Measurements from ENCODE around the gene EDARADD.

Gene EDARADD

DNA sequence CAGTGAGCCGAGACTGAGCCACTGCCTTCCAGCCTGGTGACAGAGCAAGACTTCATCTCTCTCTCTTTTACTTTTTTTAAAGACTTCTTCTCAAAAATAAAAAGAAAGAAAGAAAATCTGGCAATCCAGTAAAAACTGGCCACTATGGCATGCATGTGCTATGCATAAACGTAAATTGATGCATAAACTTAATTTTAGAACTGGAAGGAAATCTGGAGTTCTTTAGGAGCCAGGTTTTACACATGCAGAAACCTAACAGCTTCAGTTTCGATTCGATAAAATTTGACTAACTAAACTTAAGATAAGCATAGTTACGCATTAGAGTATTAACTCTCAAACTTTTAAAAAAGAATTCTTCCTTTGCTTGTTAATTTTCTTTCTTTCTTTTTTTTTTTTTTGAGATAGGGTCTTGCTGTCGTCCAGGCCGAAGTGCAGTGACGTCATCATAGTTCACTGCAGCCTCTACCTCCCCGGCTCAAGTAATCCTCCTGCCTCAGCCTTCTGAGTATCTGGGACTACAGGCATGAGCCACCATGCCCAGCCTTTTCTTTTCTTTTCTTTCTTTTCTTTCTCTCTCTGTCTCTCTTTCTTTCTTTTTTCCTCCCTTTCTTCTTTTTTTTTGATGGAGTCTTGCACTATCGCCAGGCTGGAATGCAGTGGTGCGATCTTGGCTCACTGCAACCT lies 117.8 kb downstream of the EDARADD start:
- no peak for DNase-seq (ENCODE audit: low read depth in 1 of 2, low spot score in 1 of 2)

DNA sequence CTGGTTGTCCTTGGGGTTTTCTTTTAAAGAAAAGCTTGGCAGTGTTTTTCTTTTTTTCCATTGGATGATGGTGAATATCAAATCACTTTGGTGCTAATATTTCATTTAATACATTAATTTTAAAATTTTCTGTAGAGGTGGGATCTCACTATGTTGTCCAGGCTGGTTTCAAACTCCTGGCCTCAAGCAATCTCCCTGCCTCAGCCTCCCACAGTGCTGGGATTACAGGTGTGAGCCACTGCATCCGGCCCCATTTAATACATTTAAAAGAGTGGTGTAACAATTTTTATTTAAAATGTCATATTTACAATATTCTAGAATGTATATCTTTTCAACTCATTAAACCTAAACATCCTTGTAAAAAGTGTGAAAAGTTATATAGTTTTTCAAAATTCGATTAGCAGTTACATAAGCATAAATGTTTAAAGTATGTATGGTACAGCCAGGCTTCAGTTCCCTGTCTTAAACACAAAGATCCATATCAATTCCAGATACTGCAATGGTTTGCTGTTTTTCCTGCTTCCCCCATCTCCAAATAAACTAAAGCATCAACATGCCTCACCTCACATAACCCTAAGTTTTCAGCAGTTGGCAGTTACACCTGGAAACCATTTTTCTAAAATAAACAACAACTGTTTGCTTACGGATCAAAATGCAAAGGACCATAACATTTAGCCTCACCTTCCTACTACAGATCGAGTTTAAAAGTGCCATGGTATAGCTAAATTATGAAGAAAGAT lies 120.8 kb downstream of the EDARADD start:
- no peak for DNase-seq (ENCODE audit: low read depth in 1 of 2, low spot score in 1 of 2)

DNA sequence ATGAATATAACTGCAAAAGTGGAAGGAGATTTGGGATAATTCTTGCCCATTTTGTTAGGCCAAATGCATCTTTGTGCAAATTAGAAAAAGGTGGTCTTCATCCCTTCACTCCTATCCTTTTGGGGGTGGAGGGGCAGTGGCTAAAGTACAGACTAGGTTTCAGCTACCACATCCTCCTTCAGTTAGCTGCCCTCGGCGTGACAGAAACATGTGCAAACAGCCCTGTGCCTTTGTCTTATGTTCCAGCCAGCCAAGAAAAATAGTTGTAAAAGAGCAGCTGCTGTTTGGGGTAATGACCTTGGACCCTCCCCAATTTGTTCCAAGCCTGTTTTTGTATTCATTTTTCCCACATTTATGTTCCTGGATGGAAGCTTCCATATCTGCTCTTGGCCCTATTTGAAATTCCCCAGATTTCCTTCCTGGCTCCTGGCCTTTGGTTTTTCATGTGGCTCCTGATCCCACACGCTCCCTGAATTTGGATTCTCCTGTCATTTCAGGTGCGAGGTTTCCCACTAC lies 121.4 kb downstream of the EDARADD start:
- DNase-seq (ENCODE audit: low read depth in 1 of 2, low spot score in 1 of 2), result no peak

DNA sequence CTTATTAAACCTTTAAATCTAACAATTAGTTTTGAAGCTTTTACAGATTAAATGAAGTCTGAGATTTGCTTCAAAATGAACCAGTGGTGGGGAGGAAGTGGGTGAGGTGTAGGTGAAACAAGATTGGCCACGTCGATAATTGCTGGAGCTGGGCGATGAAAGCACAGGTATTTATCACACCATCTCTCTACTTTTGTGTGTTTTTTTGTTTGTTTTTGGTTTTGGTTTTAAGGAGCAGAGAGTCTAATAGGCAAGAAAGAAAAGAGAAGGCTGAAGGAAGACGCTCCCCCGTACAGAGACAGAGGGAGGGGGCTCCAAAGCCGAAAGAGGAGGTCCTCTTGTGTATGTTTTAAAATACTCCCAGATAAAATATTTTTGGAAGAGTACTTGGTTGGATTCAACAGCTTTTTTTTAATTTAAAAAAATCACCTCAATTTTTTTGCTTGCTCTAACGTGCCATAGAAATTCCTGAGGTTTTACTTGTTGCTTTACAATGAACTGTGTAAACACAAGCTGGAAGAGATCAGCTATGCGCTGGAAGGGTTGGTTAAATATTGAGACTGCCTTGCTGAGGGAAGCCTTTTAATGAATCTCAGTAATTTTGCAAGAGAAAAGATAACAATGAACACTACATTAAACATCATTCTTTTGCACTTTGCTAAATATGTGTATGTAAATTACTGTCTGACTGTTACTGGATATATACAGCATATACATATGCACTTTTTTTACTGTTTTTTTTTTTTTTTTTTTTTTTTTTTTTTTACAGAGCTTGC lies 123.0 kb downstream of the EDARADD start:
- DNase-seq (ENCODE audit: low read depth in 1 of 2, low spot score in 1 of 2), result no peak

DNA sequence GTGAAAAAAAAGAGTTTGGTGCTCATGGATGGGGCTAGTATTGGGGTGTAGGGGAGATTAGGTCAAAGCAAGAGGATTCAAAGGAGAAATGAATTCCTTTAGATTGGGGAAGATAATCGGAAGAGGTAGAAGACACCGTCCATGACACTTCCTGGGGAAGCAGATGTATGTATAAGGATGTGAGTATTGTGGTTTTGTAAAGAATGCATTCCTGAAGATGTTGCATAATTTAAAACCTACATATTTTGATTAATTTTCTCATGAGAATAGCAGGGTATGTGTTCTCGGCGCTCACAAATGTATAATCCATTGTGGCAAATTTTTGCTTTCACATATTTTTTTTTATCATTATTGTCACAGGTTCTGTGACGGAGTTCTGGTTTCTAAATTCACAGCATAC lies 124.2 kb downstream of the EDARADD start:
- no peak for DNase-seq (ENCODE audit: low read depth in 1 of 2, low spot score in 1 of 2)

DNA sequence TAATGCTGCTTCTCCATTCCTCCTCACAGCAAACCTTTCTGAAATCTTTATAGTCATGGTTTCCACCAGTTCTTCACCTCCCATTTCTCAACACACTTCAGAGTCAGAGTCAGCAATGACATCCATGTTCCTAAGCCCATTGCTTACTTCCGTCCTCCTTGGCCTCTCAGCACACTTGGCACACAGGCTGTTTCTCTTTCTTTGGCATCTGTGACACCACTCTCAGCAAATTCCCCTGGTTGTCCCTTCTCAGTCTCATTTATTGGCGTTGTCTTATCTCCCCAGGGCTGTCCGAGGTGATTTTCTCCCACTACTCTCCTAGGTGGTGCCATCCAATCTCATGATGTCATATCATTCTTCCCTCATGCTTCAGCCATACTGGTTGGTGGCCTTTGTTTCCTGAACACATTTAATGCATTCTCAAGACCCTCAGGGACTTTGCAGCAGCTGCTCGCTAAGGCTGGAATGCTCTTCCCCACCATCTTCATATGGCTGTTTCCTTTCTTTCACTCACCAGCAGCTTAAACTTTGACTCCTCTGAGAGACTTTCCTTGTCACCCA lies 126.4 kb downstream of the EDARADD start:
- no peak for DNase-seq (ENCODE audit: low read depth in 1 of 2, low spot score in 1 of 2)

DNA sequence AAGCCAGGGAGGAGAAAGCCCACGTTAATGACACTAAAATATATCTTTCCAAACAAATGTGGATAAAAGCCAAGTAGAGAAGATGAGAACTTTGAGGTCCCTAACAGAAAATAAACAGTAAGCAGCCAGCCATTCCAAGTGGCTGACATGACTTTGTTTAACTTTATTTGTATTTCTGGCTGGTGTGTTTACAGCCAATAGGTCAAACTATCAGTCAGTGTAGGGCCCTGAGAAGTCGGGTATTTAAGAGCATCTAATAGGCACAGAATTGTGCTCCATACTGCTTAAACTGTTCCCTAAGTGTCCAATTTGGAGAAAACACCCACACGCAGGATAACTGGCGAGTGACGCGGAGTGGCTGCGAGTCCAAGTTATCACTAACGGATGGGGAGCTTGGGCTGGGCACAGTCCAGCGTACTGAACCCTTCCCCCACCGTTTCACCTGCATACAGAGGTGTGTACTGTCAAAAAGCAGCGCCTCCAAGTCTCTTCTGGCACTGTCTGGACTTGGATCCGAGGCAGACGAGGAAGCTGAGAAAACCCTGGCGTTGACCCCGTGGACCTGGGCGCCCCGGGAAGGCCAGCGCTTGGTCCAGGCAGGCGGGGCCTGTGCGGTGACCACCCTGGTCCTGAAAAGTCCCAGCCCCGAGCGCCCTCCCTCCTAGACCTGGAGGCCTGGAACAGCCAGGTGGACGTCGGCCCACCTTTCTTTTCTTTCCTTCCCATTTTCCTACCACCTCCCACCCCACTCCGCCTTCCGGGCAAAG lies 129.0 kb downstream of the EDARADD start:
- no peak for DNase-seq (ENCODE audit: low read depth in 1 of 2, low spot score in 1 of 2)

DNA sequence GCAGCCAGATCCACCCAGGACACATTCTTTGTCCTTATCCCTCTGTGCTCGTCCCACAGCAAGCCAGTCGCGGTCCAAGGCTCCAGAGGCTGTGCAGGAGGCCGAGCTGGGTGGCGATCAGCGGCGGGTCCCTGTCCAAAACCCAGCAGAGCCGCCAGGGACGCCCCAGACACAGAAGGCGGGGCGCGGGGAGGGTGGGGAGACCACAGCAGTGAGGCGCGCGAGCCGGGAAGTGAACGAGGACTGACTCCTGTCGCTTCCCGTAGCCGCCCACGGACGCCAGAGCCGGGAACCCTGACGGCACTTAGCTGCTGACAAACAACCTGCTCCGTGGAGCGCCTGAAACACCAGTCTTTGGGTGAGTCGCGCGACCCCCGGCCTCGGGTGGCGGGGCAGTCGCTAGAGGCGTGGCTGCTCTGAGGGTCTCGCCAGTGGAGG lies 129.6 kb downstream of the EDARADD start, which contains the start of gene LGALS8:
TSS of gene LGALS8 (plus strand) at position 279 of the 438 bp plus-strand sequence. CDS start 2,089 bp downstream, outside the sequence.
- DNase-seq (ENCODE audit: low read depth in 1 of 2, low spot score in 1 of 2), result peak; percentile 68 to 81

DNA sequence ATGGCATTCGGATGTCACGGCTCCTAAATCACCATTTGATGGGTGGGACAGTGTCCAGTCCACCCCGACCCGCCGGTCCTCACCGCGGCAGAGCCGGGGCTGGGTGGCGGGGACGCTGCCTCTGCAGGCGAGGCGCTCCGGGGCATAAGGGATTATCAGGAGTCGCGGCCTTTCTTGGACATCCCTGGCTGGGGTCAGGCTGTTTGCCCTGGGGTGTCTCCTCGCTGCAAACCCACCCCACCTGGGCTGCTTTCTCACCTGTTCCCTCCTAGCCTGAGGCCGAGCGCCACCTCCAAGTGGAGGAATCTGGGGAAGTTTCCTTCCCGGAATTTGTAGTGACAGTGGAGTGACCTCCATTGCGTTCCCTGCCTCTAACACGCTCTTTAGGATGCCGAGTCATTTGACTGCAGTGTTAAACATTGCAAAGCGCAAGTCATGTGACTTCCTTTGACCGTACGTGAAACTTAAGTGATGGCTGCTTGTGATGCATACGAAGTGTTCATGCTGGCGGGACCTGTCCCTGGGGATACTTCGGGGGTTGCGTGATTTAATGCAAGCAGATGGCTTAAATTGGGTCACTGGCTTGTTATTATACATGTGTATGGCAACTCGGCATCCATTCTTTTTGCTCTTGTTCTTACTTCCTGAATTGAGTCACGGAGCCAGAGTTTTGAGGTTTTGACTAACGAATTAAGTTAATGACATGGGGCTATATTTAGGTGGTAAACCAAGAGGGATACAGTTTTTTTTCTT lies 130.2 kb downstream of the EDARADD start:
- DNase-seq (ENCODE audit: low read depth in 1 of 2, low spot score in 1 of 2), result peak; percentile 19 to 29

DNA sequence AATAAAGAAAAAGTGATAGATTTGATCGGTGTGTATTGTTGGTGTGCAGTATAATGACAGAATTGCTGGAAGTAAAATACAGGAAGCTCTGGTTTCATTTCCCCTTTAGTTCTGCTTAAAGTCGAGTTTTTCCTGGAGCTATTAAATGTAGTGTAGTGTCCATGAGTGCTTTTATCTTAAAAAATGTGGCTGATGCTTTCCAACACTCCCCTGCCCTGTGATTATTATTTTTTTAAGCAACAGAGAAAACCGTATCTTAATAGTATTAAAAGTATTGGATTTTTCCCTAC lies 130.8 kb downstream of the EDARADD start:
- DNase-seq (ENCODE audit: low read depth in 1 of 2, low spot score in 1 of 2), result no peak

DNA sequence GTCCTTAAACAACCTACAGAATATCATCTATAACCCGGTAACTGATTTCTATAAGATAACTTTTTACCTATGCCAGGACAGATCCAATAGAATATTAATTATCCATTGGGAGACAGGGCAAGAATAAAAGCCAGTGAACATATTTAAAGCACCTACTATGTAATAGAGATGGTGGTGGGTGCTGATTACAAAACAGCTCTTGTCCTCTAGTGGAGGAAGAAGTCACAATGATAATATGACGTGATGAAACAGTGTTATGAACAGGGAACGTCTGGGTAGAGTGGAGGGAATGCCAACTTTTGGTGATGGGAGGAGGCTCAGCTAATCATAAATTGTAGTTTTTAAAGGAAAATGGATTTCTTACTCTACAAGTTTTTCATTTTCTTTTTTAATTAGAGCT lies 132.0 kb downstream of the EDARADD start:
- no peak for DNase-seq (ENCODE audit: low read depth in 1 of 2, low spot score in 1 of 2)

DNA sequence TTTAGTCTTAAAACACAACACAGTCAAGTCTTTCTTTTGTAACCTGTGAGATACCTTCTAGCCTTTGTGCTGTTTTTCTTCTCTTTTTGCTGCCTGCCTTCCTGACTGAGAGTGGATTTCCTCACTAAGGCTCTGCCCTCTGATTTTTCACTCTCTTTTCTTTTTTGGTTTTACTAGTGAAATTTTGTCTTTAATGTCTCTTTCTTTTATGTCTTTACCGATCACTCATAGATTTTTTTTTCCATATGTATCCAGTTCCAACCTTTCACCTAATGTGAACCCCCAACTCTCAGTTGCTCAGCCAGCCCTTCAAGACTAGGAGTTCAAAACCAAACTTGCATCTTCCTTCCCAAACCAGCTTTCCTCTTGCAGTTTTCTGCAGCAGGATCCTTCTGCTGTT lies 136.2 kb downstream of the EDARADD start:
- DNase-seq (ENCODE audit: low read depth in 1 of 2, low spot score in 1 of 2), result no peak

DNA sequence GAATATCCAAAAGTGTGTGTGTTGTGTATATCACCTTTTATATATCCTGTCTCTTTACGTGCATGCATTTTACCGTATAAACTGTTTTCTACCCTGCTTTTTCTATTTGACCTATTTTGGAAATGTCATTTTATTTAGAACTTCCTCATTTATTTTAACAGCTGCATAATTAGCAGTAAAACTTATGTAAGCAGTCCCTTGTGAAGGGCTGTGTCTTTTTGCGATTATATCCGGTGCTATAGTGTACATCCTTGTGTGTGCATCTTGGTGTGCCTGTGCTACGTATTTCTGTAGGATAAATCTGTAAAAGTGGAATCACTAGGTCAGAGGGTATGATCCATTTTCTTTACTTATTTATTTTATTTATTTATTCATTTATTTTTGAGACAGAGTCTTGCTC lies 136.9 kb downstream of the EDARADD start:
- DNase-seq (ENCODE audit: low read depth in 1 of 2, low spot score in 1 of 2), result no peak

DNA sequence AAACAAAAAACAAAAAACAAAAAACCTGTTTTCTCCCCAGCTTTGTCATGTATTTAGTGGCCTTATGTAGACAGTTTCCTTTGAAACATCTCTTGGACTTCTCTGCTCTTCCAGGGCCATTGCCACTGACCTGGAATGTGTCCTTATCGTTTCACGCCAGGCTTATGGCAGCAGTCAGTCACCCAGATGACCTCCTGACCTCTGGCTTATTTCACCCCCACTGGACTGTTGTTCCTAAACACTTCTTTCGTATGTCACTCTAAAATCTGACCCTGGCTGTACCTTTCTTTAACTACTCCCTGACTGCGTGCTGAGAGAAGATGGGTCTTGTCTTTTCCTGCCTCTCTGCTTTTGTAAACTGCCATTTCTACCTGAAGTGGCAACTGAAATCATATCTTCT lies 138.8 kb downstream of the EDARADD start:
- DNase-seq (ENCODE audit: low read depth in 1 of 2, low spot score in 1 of 2), result no peak

DNA sequence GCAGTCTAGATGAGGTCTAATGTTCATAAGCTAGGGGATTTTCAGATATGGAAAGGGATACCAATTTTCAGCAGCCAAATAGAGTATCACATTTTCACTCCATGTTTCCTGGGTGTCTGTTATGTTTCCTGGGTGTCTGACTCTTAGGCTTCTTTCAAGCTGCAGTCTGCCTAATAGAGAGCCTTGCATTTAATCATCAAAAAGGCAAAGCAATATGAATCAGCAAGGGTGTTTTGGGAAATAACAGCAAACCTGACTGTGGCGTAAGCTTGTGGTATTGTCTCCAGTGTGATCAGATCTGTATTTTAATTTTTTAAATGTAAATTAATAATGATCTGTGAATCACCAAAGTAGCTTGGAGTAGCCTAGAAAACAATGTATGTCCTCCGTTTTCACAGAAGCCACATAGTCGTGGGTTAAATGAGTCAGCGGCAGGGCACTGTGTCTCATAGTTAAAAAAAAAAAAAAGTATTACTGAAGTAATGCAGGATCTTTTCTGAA lies 140.1 kb downstream of the EDARADD start:
- no peak for DNase-seq (ENCODE audit: low read depth in 1 of 2, low spot score in 1 of 2)
